Ectodermal cell (in vitro differentiated cells): ENCODE measurements around the gene ATP6V1A.

Experiments used
- H3K27ac ChIP-seq: 2 replicates; pipeline ENCODE4 v1.7.0; 2013; ENCODE audit warnings: mild to moderate bottlenecking, low read depth, low read length; ENCODE audit not compliant: insufficient read depth, poor library complexity, severe bottlenecking
- H3K27me3 ChIP-seq: 2 replicates; pipeline ENCODE4 v1.7.0; 2013; ENCODE audit warnings: mild to moderate bottlenecking, low read length; ENCODE audit not compliant: insufficient read depth, control insufficient read depth, poor library complexity, severe bottlenecking
- H3K36me3 ChIP-seq: one replicate; pipeline ENCODE4 v1.7.0; 2013; ENCODE audit warnings: low read length; ENCODE audit not compliant: control insufficient read depth, insufficient read depth
- H3K4me1 ChIP-seq: one replicate; pipeline ENCODE4 v1.7.0; 2013; ENCODE audit warnings: low read length; ENCODE audit not compliant: control insufficient read depth, insufficient read depth
- H3K4me3 ChIP-seq: 2 replicates; pipeline ENCODE4 v1.7.0; 2013; ENCODE audit warnings: low read depth, low read length, control low read depth; ENCODE audit not compliant: insufficient read depth
- H3K9me3 ChIP-seq: 2 replicates; pipeline ENCODE4 v1.7.0; 2013; ENCODE audit warnings: mild to moderate bottlenecking, low read length, moderate library complexity; ENCODE audit not compliant: control insufficient read depth
- WGBS, 2 experiments: methylation state at CpG; one replicate each; pipeline ENCODE4 v1.1.7; 2013; ENCODE audit warnings: missing lambda C conversion rate in 2 of 2; 5-methylcytosine and 5-hydroxymethylcytosine counted together

ATP6V1A gene

GRCh38 chr3:113773381-113773780, 26.5 kb downstream of the ATP6V1A start:
- WGBS, 2 experiments, result 91 to 92% methylated on average over 2 to 3 of the region's 3 CpGs
- H3K9me3 ChIP-seq, result no peaks in the 10 kb centered on the region
- no peaks in the 10 kb centered on the region for H3K36me3 ChIP-seq
- no peak overlapping the region for H3K4me3 ChIP-seq
- no peaks in the 10 kb centered on the region for H3K27me3 ChIP-seq
- H3K27ac ChIP-seq, result no peak overlapping the region
- no peaks in the 10 kb centered on the region for H3K4me1 ChIP-seq

GRCh38 chr3:113775516-113775915, 28.7 kb downstream of the ATP6V1A start:
- Histone ChIP-seq H3K27me3 (no peaks in the 10 kb centered on the region), H3K4me3 (no peak overlapping the region), H3K4me1 (no peaks in the 10 kb centered on the region), H3K27ac (no peak overlapping the region), H3K36me3 (no peaks in the 10 kb centered on the region), H3K9me3 (no peaks in the 10 kb centered on the region)
- 94 to 95% methylated on average over 1 of the region's 1 CpG for WGBS, 2 experiments

GRCh38 chr3:113776564-113776963, 29.7 kb downstream of the ATP6V1A start:
- no peak overlapping the region for H3K27ac ChIP-seq
- no peak overlapping the region for H3K4me3 ChIP-seq
- WGBS, 2 experiments, result 88 to 93% methylated on average over 3 of the region's 3 CpGs
- H3K36me3 ChIP-seq, result no peaks in the 10 kb centered on the region
- H3K9me3 ChIP-seq, result no peaks in the 10 kb centered on the region
- no peaks in the 10 kb centered on the region for H3K27me3 ChIP-seq
- no peaks in the 10 kb centered on the region for H3K4me1 ChIP-seq

- no peaks in the 10 kb centered on the region for H3K4me1 ChIP-seq
- H3K36me3 ChIP-seq, result no peaks in the 10 kb centered on the region
- H3K27ac ChIP-seq, result no peak overlapping the region
- H3K9me3 ChIP-seq, result no peaks in the 10 kb centered on the region
- no peak overlapping the region for H3K4me3 ChIP-seq
- H3K27me3 ChIP-seq, result no peaks in the 10 kb centered on the region
Observed at GRCh38 chr3:113783463-113783862, 36.6 kb downstream of the ATP6V1A start.

GRCh38 chr3:113783980-113784379, 37.1 kb downstream of the ATP6V1A start:
- Histone ChIP-seq H3K9me3 (no peaks in the 10 kb centered on the region), H3K4me1 (no peaks in the 10 kb centered on the region), H3K36me3 (no peaks in the 10 kb centered on the region), H3K27ac (no peak overlapping the region), H3K4me3 (no peak overlapping the region), H3K27me3 (no peaks in the 10 kb centered on the region)
- WGBS, 2 experiments, result 81 to 88% methylated on average over 3 to 4 of the region's 4 CpGs

GRCh38 chr3:113791381-113791780, 44.5 kb downstream of the ATP6V1A start:
- H3K9me3 ChIP-seq, result no peaks in the 10 kb centered on the region
- no peak overlapping the region for H3K4me3 ChIP-seq
- H3K27me3 ChIP-seq, result no peaks in the 10 kb centered on the region
- no peaks in the 10 kb centered on the region for H3K4me1 ChIP-seq
- H3K27ac ChIP-seq, result no peak overlapping the region
- no peaks in the 10 kb centered on the region for H3K36me3 ChIP-seq

- Histone ChIP-seq H3K27me3 (no peaks in the 10 kb centered on the region), H3K27ac (no peak overlapping the region), H3K4me3 (no peak overlapping the region), H3K9me3 (no peaks in the 10 kb centered on the region), H3K36me3 (peaks cover 5% of the 10 kb centered on the region), H3K4me1 (no peaks in the 10 kb centered on the region)
- WGBS, 2 experiments, result 96% methylated on average over 3 of the region's 4 CpGs
Observed at GRCh38 chr3:113794526-113794925, 47.7 kb downstream of the ATP6V1A start.

GRCh38 chr3:113795693-113796092, 48.9 kb downstream of the ATP6V1A start:
- H3K27me3 ChIP-seq, result no peaks in the 10 kb centered on the region
- H3K9me3 ChIP-seq, result no peaks in the 10 kb centered on the region
- H3K4me3 ChIP-seq, result no peak overlapping the region
- 100% methylated on average over 1 of the region's 4 CpGs for WGBS, 2 experiments
- H3K27ac ChIP-seq, result no peak overlapping the region
- H3K4me1 ChIP-seq, result no peaks in the 10 kb centered on the region
- peaks cover 5% of the 10 kb centered on the region for H3K36me3 ChIP-seq

- WGBS, 2 experiments, result 91 to 95% methylated on average over 2 of the region's 3 CpGs
- Histone ChIP-seq H3K36me3 (peaks cover 12% of the 10 kb centered on the region), H3K27ac (no peak overlapping the region), H3K9me3 (no peaks in the 10 kb centered on the region), H3K4me1 (no peaks in the 10 kb centered on the region), H3K4me3 (no peak overlapping the region), H3K27me3 (no peaks in the 10 kb centered on the region)
Observed at GRCh38 chr3:113802795-113803455, 56.1 kb downstream of the ATP6V1A start.

GRCh38 chr3:113804661-113805060, 57.8 kb downstream of the ATP6V1A start:
- H3K36me3 ChIP-seq, result peaks cover 7% of the 10 kb centered on the region
- no peak overlapping the region for H3K27ac ChIP-seq
- no peak overlapping the region for H3K4me3 ChIP-seq
- no peaks in the 10 kb centered on the region for H3K9me3 ChIP-seq
- 97 to 98% methylated on average over 3 to 4 of the region's 4 CpGs for WGBS, 2 experiments
- no peaks in the 10 kb centered on the region for H3K27me3 ChIP-seq
- H3K4me1 ChIP-seq, result no peaks in the 10 kb centered on the region

- H3K36me3 ChIP-seq, result peaks cover 7% of the 10 kb centered on the region
- H3K27ac ChIP-seq, result no peak overlapping the region
- 94 to 97% methylated on average over 3 of the region's 3 CpGs for WGBS, 2 experiments
Observed at GRCh38 chr3:113805249-113805648, 58.4 kb downstream of the ATP6V1A start.

More at GRCh38 chr3:113805249-113805648, 58.4 kb downstream of the ATP6V1A start:
- no peaks in the 10 kb centered on the region for H3K9me3 ChIP-seq
- H3K4me3 ChIP-seq, result no peak overlapping the region
- no peaks in the 10 kb centered on the region for H3K27me3 ChIP-seq
- H3K4me1 ChIP-seq, result no peaks in the 10 kb centered on the region
